Measurements from ENCODE around the gene ADAT1.

The ADAT1 gene

DNA sequence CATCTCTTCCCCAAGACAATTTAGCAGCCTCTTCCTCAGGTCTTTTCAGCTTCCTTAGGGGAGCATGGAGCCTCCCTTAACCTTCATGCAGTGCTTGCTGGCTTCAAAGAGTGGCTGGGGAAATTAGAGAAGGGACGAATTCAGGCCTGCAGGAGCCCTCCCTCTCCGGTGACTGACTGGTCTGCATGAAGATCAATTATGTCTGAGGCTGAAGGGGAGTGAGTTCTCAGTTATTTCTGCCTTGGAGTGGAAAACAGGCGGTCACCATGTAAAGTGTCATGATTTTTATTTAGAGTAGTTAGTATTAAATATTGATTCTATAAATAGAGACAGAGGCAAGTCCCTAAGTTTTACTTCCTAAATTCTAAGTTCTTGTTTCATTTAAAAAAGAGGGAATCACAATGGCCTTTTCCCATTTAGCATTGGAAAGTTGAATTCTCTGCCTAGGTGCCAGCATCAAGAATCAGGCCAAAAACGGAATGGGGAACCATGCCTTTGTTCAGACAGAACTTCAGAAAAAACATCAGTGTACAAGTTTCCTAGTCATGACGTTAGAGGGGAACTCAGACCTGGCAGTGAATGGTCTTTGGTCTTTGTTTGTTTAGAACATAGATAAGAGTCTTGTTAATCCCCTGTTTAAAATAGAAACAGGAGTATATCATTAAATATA lies 52.5 kb downstream of the ADAT1 start:
- Mint-ChIP-seq H3K36me3 (peaks cover 44% of the 10 kb centered on the region), H3K4me3 (no peak overlapping the region), H3K4me1 (peaks cover 65% of the 10 kb centered on the region), H3K27ac (peak overlapping the region; percentile 86), H3K9me3 (no peaks in the 10 kb centered on the region), H3K27me3 (no peaks in the 10 kb centered on the region)
- peak; percentile 43 for ATAC-seq

DNA sequence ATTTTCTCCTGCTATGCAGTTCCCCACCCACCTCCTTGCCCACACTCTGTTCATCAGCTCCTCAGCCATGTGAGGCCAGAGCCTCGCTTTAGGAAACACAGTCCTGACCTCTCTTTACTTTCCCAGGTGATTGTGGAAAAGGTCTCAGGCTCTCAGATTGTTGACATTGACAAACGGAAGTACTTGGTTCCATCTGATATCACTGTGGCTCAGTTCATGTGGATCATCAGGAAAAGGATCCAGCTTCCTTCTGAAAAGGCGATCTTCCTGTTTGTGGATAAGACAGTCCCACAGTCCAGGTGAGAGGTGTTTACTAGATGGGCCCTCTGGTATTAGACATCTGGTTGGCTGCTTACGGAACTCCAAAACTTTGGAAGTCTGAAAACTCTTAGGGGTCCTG lies 55.2 kb downstream of the ADAT1 start:
- no peaks in the 10 kb centered on the region for H3K9me3 Mint-ChIP-seq
- no peak for ATAC-seq
- no peak overlapping the region for H3K27ac Mint-ChIP-seq
- H3K36me3 Mint-ChIP-seq: peaks cover 32% of the 10 kb centered on the region
- peaks cover 55% of the 10 kb centered on the region for H3K4me1 Mint-ChIP-seq
- H3K4me3 Mint-ChIP-seq: peak overlapping the region; percentile 93
- no peaks in the 10 kb centered on the region for H3K27me3 Mint-ChIP-seq

DNA sequence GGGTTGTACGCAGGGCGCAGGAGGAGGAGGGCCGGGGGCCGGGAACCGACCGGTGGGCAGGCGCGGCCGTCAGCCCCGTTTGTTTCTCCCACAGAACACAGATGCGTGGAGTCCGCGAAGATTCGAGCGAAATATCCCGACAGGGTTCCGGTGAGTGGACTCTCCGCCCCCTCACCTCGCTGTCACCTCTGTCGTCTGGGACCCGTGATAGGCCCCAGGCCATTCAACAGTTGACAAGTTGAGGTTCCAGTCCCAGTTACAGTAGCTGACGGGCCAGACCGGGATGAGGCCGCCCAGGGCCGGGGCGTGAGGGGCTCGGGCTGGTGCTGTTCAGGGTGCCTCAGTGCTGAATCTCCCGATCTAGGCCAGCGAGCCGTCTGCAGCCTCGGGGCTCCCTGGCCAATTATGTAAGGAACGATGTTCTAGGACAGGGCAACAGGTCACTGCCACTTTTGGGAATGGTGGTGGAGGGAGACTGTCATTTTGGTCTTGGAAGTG lies 56.3 kb downstream of the ADAT1 start:
- Mint-ChIP-seq H3K36me3 (peaks cover 26% of the 10 kb centered on the region), H3K27me3 (no peaks in the 10 kb centered on the region), H3K27ac (peak overlapping the region; percentile 81), H3K4me1 (peaks cover 44% of the 10 kb centered on the region), H3K9me3 (no peaks in the 10 kb centered on the region), H3K4me3 (peak overlapping the region; percentile 93)
- ATAC-seq: no peak

DNA sequence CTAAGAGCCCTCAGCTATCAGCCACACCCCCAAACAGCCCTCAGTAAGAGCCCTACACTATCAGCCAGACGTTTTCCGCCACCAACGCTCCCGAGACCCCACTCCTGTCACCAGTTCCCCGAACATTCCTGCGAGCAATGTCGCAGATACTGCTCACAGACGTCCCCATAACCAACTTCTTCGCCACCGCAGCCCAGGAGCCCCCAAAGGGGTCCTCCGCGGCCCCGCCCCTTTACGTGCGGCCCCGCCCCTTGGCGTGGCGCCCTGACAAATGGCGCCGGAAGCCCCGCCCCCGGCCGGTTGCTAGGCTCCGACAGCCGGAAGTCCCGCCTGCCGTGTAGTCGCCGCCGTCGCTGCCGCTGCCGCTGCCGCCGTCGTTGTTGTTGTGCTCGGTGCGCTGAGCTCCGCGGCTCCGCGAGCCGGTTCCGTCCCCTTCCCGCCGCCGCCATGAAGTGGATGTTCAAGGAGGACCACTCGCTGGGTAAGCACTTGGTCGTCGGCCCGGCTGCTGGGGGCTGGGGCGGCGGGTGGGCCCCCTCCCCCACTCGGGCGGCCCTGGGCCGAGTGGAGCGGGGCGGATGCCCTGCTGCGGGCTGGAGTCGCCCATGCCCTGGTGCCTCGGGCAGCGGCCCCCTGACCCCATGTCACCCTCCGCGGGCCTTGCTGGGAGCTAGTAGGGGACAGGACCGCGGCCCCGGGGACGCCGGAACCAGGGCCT lies 56.9 kb downstream of the ADAT1 start, which contains the start of gene GABARAPL2:
Gene GABARAPL2, plus strand, starts transcription at position 340 of the 718 bp plus-strand sequence. Its CDS starts 108 bp downstream, at position 448.
- Mint-ChIP-seq H3K36me3 (peaks cover 20% of the 10 kb centered on the region), H3K4me3 (peak within 1 kb of the TSS; percentile 93), H3K27me3 (no peaks in the 10 kb centered on the region), H3K27ac (peak within 1 kb of the TSS; percentile 81), H3K4me1 (peaks cover 38% of the 10 kb centered on the region), H3K9me3 (no peaks in the 10 kb centered on the region)
- ATAC-seq: peak; percentile 89

DNA sequence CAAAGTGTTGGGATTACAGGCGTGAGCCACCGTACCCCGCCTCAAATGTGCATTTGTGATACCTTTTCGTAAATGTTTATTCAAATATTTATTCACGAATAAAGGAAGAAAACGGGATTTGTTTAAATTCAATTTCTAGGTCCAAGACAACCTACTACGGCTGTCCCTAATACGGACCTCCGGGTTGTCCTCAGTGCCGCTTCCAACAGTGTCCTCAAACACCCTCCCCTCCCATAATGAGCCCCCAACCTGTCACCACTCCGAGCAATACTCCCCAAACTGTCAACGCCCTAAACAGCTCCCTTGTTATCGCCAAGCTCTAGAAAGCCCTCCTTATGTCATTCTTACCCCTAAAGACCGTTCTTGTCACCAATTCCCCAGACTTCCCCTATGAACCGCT lies 57.4 kb downstream of the ADAT1 start:
- peaks cover 19% of the 10 kb centered on the region for H3K36me3 Mint-ChIP-seq
- no peaks in the 10 kb centered on the region for H3K27me3 Mint-ChIP-seq
- H3K27ac Mint-ChIP-seq: peak overlapping the region; percentile 81
- H3K9me3 Mint-ChIP-seq: no peaks in the 10 kb centered on the region
- H3K4me3 Mint-ChIP-seq: peak overlapping the region; percentile 93
- ATAC-seq: no peak
- H3K4me1 Mint-ChIP-seq: peaks cover 36% of the 10 kb centered on the region

DNA sequence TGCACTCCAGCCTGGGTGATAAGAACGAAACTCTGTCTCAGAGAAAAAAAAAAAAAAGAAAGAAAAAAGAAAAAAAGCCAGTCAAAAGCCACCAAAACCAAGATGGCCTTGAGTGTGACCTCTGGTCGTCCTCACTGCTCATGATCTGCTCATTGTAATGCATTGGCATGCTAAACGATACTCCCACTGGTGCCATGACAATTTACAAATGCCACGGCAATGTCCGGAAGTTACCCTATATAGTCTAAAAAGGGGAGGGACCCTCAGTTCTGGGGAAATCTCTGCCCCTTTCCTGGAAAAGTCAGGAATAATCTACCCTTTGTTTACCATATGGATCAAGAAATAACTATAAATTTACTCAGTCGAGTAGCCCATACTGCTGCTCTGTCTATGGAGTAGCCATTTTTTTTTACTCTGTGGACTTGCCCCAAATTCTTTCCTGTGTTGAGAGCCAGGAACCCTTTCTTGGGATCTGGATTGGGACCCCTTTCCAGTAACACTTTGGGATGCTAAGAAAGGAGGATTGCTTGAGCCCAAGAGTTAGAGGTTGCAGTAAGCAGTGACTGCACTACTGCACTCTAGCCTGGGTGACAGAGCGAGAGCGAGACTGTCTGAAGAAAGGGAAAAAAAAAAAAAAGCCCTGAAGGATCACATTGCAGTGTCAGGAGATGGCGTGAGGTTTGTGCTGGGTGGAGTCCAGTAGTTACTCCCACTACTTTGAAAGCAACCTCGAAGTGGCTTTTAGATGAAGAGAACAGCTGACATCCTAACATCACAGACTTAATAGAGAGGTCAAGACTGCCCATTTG lies 63.3 kb downstream of the ADAT1 start:
- no peaks in the 10 kb centered on the region for H3K27me3 Mint-ChIP-seq
- H3K27ac Mint-ChIP-seq: no peak overlapping the region
- peaks cover 12% of the 10 kb centered on the region for H3K4me1 Mint-ChIP-seq
- H3K9me3 Mint-ChIP-seq: no peaks in the 10 kb centered on the region
- H3K4me3 Mint-ChIP-seq: no peak overlapping the region
- no peaks in the 10 kb centered on the region for H3K36me3 Mint-ChIP-seq
- ATAC-seq: no peak

DNA sequence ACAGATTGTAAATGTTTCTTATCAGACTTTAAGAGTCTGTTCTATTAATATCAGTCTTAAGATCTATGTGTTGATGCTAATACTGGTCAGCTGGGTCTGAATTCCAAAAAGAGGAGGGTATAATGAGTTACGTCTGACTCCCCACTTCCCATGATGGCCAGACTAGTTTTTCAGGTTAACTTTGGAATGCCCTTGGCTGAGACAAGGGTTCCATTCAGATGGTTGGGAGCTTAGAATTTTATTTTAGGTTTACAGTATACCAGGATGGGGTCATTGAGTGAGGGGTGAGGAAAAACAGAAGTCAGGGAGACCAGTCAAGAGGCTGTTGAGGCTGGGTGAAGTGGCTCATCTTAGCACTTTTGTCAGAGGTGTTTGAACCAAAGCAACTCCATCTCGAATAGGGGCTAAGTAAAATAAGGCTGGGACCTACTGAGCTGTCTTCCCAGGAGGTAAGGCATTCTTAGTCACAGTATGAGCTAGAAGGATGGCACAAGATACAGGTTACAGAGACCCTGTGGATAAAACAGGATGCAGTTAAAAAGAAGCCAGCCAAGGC lies 64.2 kb downstream of the ADAT1 start:
- Mint-ChIP-seq H3K4me3 (no peak overlapping the region), H3K27me3 (no peaks in the 10 kb centered on the region), H3K27ac (no peak overlapping the region), H3K9me3 (no peaks in the 10 kb centered on the region), H3K36me3 (no peaks in the 10 kb centered on the region), H3K4me1 (peaks cover 12% of the 10 kb centered on the region)
- no peak for ATAC-seq

DNA sequence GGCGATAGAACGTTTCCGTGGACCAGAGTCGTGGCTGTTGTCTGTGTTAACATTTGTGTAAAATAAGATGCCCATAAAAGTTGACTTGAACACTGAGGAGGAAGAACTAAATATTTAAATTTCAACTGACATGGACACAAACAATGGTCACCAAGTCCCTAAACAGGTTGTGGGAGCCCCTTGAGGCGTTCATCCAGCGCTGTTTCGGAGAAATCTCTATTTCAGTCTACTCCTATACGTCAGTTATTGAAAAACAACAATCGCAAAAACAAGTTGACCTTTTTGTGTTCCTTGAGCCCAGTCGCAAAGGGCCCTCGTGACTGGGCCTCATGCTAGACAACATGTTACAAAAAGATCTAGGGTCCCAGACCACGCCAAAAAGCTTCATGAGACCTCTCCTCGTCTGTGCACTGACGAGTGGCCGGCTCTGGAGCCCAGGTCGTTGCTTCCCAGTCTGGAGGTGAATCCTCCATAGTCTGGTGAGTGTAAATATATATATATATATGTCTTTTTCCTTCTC lies 66.6 kb downstream of the ADAT1 start:
- Mint-ChIP-seq H3K27me3 (no peaks in the 10 kb centered on the region), H3K36me3 (no peaks in the 10 kb centered on the region), H3K9me3 (no peaks in the 10 kb centered on the region), H3K4me3 (peak overlapping the region; percentile 95), H3K4me1 (peaks cover 12% of the 10 kb centered on the region), H3K27ac (peak overlapping the region; percentile 85)
- ATAC-seq: no peak

DNA sequence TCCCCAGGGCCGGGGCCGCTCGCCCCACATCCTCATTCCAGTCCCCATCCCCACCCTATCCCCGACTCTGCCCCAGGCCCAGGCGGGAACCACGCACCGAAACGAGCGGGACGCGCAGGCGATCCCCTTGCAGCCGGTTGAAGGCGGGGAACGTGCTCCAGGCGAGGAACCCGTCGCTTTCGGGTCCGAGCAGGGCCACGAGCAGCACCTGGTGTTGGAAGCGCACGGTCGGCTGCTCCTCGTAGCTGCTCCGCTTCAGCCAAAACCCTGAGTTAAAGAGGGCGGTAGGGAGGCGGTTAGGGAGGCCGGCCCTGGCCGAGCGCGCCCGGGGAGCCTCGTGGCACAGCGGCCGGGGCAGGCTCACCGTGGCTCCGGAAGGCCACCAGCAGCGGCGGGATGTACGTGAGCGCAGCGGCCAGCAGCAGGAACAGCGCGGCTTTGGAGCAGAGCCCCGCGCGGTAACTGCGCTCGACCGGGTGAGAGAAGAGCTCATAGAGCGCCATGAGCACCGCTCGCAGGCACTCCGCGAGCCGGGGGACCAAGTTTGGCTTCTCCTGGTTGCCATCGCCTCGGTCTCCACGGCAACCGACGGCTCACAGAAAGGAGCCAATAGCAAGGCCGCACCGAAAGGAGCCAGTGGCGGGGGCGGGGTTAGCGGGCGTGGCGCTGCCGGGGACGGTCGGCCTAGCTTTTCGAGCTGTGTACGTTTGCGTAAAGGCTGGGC lies 67.2 kb downstream of the ADAT1 start, which contains the start of gene TMEM231:
Gene TMEM231, minus strand, starts transcription at position 546 of the 724 bp plus-strand sequence. Its CDS starts 43 bp downstream, at position 503.
- Mint-ChIP-seq H3K27me3 (no peaks in the 10 kb centered on the region), H3K27ac (peak within 1 kb of the TSS; percentile 85), H3K36me3 (no peaks in the 10 kb centered on the region), H3K9me3 (no peaks in the 10 kb centered on the region), H3K4me3 (peak within 1 kb of the TSS; percentile 95), H3K4me1 (peaks cover 12% of the 10 kb centered on the region)
- ATAC-seq: peak; percentile 97

DNA sequence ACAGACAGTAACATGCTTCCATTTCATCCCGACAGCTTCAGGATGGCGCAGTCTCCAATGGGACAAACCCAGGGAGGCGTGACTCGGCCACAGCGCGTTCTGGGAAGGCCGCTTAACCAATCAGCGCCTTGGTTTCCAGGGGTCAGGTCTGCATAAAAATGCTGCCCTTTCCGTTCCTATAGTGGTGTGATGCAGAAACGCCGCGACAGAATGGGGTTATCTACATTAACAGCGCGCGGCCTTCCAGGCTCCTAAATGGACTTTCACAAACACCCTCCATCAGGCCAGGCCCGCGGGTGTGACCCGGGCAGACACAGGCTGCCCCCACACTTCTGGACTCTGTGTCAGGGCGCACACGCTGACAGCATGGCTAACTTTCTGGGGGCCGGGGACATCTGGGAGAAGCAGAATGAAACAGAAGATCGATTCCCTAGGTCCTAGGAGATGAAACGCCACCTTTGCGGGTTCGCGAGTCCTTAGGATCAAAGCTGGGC lies 67.8 kb downstream of the ADAT1 start:
- peak overlapping the region; percentile 85 for H3K27ac Mint-ChIP-seq

DNA sequence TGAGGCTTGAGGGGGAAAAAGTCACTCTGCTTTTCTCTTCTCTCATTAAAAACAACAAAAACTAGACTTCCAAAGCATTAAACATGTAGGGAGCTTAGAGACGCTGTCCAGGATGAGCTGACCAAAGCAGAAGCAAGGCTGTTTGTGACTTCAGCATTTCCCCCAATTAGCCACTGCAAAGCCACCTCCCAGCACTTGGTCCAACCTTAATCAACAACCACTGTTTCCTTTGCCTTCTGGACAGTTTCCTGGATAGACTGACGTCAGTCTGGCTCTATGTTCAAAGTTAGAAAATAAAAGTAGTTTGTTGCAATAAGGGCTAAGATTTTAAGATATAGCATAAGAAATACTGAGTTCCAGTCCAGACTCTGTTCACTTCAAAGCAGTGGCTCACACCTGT lies 70.1 kb downstream of the ADAT1 start:
- Mint-ChIP-seq H3K27ac (no peak overlapping the region), H3K9me3 (no peaks in the 10 kb centered on the region), H3K4me1 (peaks cover 23% of the 10 kb centered on the region), H3K4me3 (no peak overlapping the region), H3K36me3 (no peaks in the 10 kb centered on the region), H3K27me3 (no peaks in the 10 kb centered on the region)
- no peak for ATAC-seq

More for the DNA sequence above, 67.8 kb downstream of the ADAT1 start:
- Mint-ChIP-seq H3K4me1 (peaks cover 15% of the 10 kb centered on the region), H3K27me3 (no peaks in the 10 kb centered on the region), H3K36me3 (no peaks in the 10 kb centered on the region), H3K4me3 (peak overlapping the region; percentile 95), H3K9me3 (no peaks in the 10 kb centered on the region)
- ATAC-seq: peak; percentile 46

DNA sequence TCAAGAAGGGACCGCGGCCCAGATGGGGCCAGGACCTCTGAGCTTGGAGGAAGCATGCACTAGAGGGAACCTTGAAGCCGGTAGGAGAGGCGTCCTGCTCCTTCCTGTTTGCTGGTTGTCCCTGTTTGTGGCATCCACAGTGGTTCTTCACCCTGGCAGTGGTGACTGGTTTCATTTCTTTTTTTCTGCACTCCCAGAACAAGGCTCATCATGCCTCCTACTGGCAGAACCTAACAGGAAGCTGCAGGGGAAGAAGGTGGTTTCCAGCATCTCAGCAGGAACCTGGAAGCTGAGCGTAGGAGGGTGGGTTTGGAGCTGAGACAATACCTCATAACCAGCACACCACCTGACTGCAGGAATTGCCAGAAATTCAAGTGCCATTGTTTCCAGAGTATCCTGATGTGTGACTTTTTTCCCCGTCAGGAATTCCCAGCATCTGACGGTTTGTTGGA lies 72.8 kb downstream of the ADAT1 start:
- Mint-ChIP-seq H3K9me3 (no peaks in the 10 kb centered on the region), H3K36me3 (no peaks in the 10 kb centered on the region), H3K27ac (no peak overlapping the region), H3K4me1 (peaks cover 13% of the 10 kb centered on the region), H3K4me3 (no peak overlapping the region), H3K27me3 (no peaks in the 10 kb centered on the region)
- peak; percentile 60 for ATAC-seq

All from stimulated activated memory B cell treated with anti-CD40 and anti-IgM and Interleukin-4, amounts not matched to agents 10 μg/mL and 1 μg/mL and 100 μg/mL, for 72 hours (primary cell).